HCT116 (cell line): ENCODE data around the gene IL17D. TPM values are rescaled to one million over a fixed set of nuclear protein-coding genes. Genes with fewer than 3 reads are reported as not detected.
"Not testable (repeated sequence)": the region's sequence is repeated elsewhere in the genome, so short reads cannot be mapped to it uniquely, and the experiment has no call there.

Experiments
- ATAC-seq: fragments of 200-7000 bp; cut with Tn5 transposase; 2 replicates; pipeline ENCODE4 v1.9.1; 2020; ENCODE audit warnings: mild to moderate bottlenecking, moderate library complexity
- BruUV-seq: library from RNA; stranded (reverse); fragments of 400-500 nt; replicated peaks from 2 replicates; lab custom pipeline; 2021; lab: Mats Ljungman, UMichigan
- CTCF ChIA-PET: fragments of 300-600 bp; sonication (Branson Sonifier 250); formaldehyde crosslinking; loops from one replicate; lab custom pipeline; 2021; ENCODE audit warnings: antibody characterized with exemption; lab: Charles Lee
- POLR2A ChIA-PET: fragments of 300-600, 350-600 bp; sonication (Branson Sonifier 250); formaldehyde crosslinking; loops from one replicate; lab custom pipeline; 2021; ENCODE audit warnings: antibody characterized with exemption; lab: Charles Lee
- RAD21 ChIA-PET, 2 experiments: fragments of 300-600 bp; sonication (Branson Sonifier 250); formaldehyde crosslinking; loops; one replicate each; lab custom pipeline; 2023; ENCODE audit warnings: low total read pairs in 2 of 2; ENCODE audit not compliant: uncharacterized antibody in 2 of 2, unreplicated experiment in 2 of 2, low non-redundant PET in 1 of 2; lab: Charles Lee
- DNase-seq: peaks from one replicate; pipeline ENCODE4 v3.0.0-alpha.2; 2010; ENCODE audit warnings: low read depth, low spot score
- H2AFZ ChIP-seq: fragments of 200-600 bp; shearing (Covaris generic), sonication (generic); 2 replicates; pipeline ENCODE4 v1.6.1; 2017; ENCODE audit warnings: low read depth, mixed run types, mixed read lengths, antibody characterized with exemption, low read length; ENCODE audit not compliant: poor library complexity, severe bottlenecking
- H3K27ac ChIP-seq: 2 replicates; pipeline ENCODE4 v1.5.1; 2012; ENCODE audit warnings: low read depth, low read length
- H3K27me3 ChIP-seq: fragments of 200-600 bp; sonication (generic); 2 replicates; pipeline ENCODE4 v1.6.1; 2016; ENCODE audit warnings: mixed run types, low read length, mixed read lengths; ENCODE audit not compliant: insufficient read depth
- H3K36me3 ChIP-seq, 2 experiments: fragments of 200-500 bp in 1 of 2; fragments of 200-600 bp in 1 of 2; sonication (Bioruptor generic) in 1 of 2; sonication (generic) in 1 of 2; 2 replicates each; pipeline versions ENCODE4 v1.5.1 to v1.6.1; 2014 to 2016; ENCODE audit warnings: low read length in 2 of 2, inconsistent platforms in 1 of 2, mixed read lengths in 1 of 2, mixed run types in 1 of 2; ENCODE audit not compliant: insufficient read depth in 2 of 2, control insufficient read depth in 1 of 2
- H3K4me1 ChIP-seq, 2 experiments: fragments of 200-600 bp in 1 of 2; sonication (generic) in 1 of 2; 2 replicates each; pipeline versions ENCODE4 v1.5.1 to v1.6.1; 2012 to 2017; ENCODE audit warnings: low read length in 2 of 2, inconsistent platforms in 1 of 2, mild to moderate bottlenecking in 1 of 2, mixed read lengths in 1 of 2, mixed run types in 1 of 2, moderate library complexity in 1 of 2; ENCODE audit not compliant: insufficient read depth in 2 of 2, control insufficient read depth in 1 of 2
- H3K4me2 ChIP-seq: fragments of 200-600 bp; sonication (generic); 2 replicates; pipeline ENCODE4 v1.6.1; 2017; ENCODE audit warnings: mixed run types, low read length, mixed read lengths
- H3K4me3 ChIP-seq, 2 experiments: fragments of 200-600 bp in 1 of 2; sonication (generic) in 1 of 2; replicated peaks in 1 of 2; 2 replicates each; pipeline ENCODE4 v1.5.1; 2011 to 2016; ENCODE audit warnings: low read length in 2 of 2, control low read depth in 1 of 2, low read depth in 1 of 2, mild to moderate bottlenecking in 1 of 2, mixed read lengths in 1 of 2, mixed run types in 1 of 2
- H3K79me2 ChIP-seq: fragments of 200-600 bp; sonication (generic); 2 replicates; pipeline ENCODE4 v1.6.1; 2017; ENCODE audit warnings: mild to moderate bottlenecking, mixed run types, low read length, moderate library complexity, mixed read lengths; ENCODE audit not compliant: insufficient read depth
- H3K9ac ChIP-seq: fragments of 200-600 bp; sonication (generic); 2 replicates; pipeline ENCODE4 v1.6.1; 2016; ENCODE audit warnings: low read length, mixed read lengths
- H3K9me2 ChIP-seq: fragments of 200-600 bp; sonication (generic), shearing (Covaris generic); 2 replicates; pipeline ENCODE4 v1.6.1; 2017; ENCODE audit warnings: mixed run types, mild to moderate bottlenecking, moderate library complexity; ENCODE audit not compliant: insufficient read depth
- H3K9me3 ChIP-seq, 2 experiments: fragments of 200-500 bp in 1 of 2; fragments of 200-600 bp in 1 of 2; sonication (Bioruptor generic) in 1 of 2; sonication (generic) in 1 of 2; 2 replicates each; pipeline ENCODE4 v1.6.1; 2014 to 2017; ENCODE audit warnings: low read length in 2 of 2, mixed read lengths in 2 of 2, inconsistent platforms in 1 of 2, low read depth in 1 of 2, mild to moderate bottlenecking in 1 of 2, mixed run types in 1 of 2, moderate library complexity in 1 of 2; ENCODE audit not compliant: control insufficient read depth in 1 of 2, insufficient read depth in 1 of 2
- H4K20me1 ChIP-seq: fragments of 200-600 bp; sonication (generic), shearing (Covaris generic); 2 replicates; pipeline ENCODE4 v1.6.1; 2017; ENCODE audit warnings: mixed run types, mild to moderate bottlenecking, moderate library complexity; ENCODE audit not compliant: insufficient read depth
- EGR1 ChIP-seq: IDR thresholded peaks from 2 replicates; pipeline ENCODE4 v1.6.1; 2012; ENCODE audit warnings: low read depth
- EZH2 ChIP-seq: fragments of 200-600 bp; sonication (generic); IDR thresholded peaks from 2 replicates; pipeline ENCODE4 v1.6.1; 2017; ENCODE audit warnings: antibody characterized with exemption, mixed run types
- EZH2phosphoT487 ChIP-seq: fragments of 200-600 bp; IDR thresholded peaks from 2 replicates; pipeline ENCODE4 v1.6.1; 2018; ENCODE audit warnings: antibody characterized with exemption, borderline replicate concordance
- POLR2A ChIP-seq: IDR thresholded peaks from 2 replicates; pipeline ENCODE4 v1.7.0; 2011; ENCODE audit warnings: borderline replicate concordance; ENCODE audit not compliant: insufficient read depth, insufficient read length; ENCODE audit errors: extremely low read depth
- TCF7L2 ChIP-seq: IDR thresholded peaks from 2 replicates; pipeline ENCODE4 v1.7.0; 2011; ENCODE audit warnings: borderline replicate concordance, inconsistent platforms; ENCODE audit not compliant: insufficient read depth, insufficient read length; ENCODE audit errors: extremely low read depth
- ZFX ChIP-seq: fragments of 450-650 bp; IDR thresholded peaks from 2 replicates; pipeline ENCODE4 v1.6.1; 2017
- ZNF274 ChIP-seq: fragments of 200-500 bp; sonication (Bioruptor generic); IDR thresholded peaks from 2 replicates; pipeline ENCODE4 v1.6.1; 2014; ENCODE audit warnings: mild to moderate bottlenecking, low read depth, low read length, inconsistent platforms
- intact Hi-C: fragments of 100-400 bp; cut with micrococcal nuclease; formaldehyde crosslinking; loops from 2 replicates; pipeline ENCODE4 v1.10.0; 2022
- total RNA-seq: library from RNA; stranded (reverse); gene quantifications from one replicate; pipeline ENCODE4 v1.2.1, GENCODE V29; 2021; ENCODE audit not compliant: unreplicated experiment
- TF ChIP-seq, protein P1 (sequence below): IDR thresholded peaks from 2 replicates; pipeline ENCODE4 v1.6.1; 2011; ENCODE audit warnings: mild to moderate bottlenecking, low read length, moderate library complexity; ENCODE audit not compliant: insufficient replicate concordance; ENCODE audit errors: extremely low read depth

The IL17D gene
- total RNA-seq, 1 experiment from 2014 or later: 0.25 TPM

DNA sequence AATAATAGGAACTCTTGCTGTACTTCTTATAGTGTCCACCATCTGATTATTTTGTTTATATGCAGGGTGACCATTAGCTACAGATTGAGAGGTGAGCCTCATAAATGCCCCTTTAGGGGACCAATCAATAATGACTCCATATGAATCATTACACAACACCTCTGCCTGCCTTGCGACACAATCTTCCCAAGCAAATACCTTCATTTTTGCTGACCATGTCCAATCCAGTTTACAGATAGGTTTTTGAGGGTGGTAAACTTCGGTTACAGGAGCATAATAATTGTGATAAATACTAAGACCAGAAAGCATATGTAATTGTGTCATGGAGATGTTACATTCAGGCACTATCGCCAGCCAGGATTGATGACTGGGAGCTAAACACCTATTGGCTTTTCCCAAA, 23.6 kb upstream of the IL17D start:
- Histone ChIP-seq H3K79me2 (no peaks in the 10 kb centered on the region), H3K36me3 (no peaks in the 10 kb centered on the region), H4K20me1 (no peaks in the 10 kb centered on the region), H3K9ac (no peak overlapping the region), H3K9me2 (no peaks in the 10 kb centered on the region), H3K27ac (no peak overlapping the region), H3K4me3 (no peak overlapping the region), H3K9me3 (no peaks in the 10 kb centered on the region), H3K4me1 (no peaks in the 10 kb centered on the region), H3K27me3 (no peaks in the 10 kb centered on the region), H3K4me2 (no peak overlapping the region), H2AFZ (no peak overlapping the region)
- intact Hi-C loops: no loop called here
- TF ChIP-seq POLR2A: no peak
- TF ChIP-seq ZFX: no peak
- no peak for ATAC-seq
- ChIA-PET POLR2A (no interaction called here), CTCF (no interaction called here), RAD21 (no interaction called here)
- BruUV-seq: no TSS peak
- no peak for DNase-seq

DNA sequence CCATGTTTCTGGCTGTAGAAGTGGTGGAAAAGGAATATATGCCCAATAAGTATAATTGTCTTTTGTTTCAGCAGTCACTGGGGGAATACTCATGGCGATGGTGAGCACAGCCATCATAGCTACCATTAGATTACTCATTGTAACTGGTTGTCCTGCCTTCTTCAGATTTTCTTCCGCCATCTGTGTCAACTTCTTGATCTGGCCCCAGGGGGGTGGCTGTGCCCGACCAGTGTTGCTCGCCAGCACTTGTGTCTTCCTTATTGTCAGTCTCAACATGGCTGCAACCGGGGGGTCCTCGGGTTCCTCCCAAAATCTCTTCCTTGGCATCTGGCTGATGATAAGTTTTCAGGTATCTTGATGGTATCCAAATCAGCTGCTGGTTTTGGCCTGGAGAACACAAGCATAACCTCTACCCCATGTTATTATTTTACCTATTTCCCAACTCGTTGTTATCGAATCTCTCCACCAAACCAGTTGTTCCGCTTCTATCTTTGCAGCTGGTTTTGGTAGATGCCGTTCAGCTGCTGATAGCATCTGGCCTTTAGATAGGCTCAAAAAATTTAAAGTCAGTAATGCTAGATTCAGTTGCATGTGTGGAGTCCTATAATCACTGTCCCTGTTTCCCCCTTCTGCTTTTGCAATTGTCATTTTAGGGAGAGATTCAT, 23.0 kb upstream of the IL17D start:
- no peak overlapping the region for H3K27ac ChIP-seq
- no peaks in the 10 kb centered on the region for H3K79me2 ChIP-seq
- H4K20me1 ChIP-seq: no peaks in the 10 kb centered on the region
- TF ChIP-seq ZNF274 (no peak), EZH2phosphoT487 (no peak), EGR1 (no peak), TCF7L2 (no peak), ZFX (no peak), EZH2 (no peak), POLR2A (no peak)
- TF ChIP-seq, protein P1, sequence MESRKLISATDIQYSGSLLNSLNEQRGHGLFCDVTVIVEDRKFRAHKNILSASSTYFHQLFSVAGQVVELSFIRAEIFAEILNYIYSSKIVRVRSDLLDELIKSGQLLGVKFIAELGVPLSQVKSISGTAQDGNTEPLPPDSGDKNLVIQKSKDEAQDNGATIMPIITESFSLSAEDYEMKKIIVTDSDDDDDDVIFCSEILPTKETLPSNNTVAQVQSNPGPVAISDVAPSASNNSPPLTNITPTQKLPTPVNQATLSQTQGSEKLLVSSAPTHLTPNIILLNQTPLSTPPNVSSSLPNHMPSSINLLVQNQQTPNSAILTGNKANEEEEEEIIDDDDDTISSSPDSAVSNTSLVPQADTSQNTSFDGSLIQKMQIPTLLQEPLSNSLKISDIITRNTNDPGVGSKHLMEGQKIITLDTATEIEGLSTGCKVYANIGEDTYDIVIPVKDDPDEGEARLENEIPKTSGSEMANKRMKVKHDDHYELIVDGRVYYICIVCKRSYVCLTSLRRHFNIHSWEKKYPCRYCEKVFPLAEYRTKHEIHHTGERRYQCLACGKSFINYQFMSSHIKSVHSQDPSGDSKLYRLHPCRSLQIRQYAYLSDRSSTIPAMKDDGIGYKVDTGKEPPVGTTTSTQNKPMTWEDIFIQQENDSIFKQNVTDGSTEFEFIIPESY: no peak
- DNase-seq (no peak), ATAC-seq (no peak)
- H3K4me3 ChIP-seq: no peak overlapping the region
- H3K27me3 ChIP-seq: no peaks in the 10 kb centered on the region
- no peaks in the 10 kb centered on the region for H3K9me3 ChIP-seq
- no peaks in the 10 kb centered on the region for H3K4me1 ChIP-seq
- no peak overlapping the region for H3K9ac ChIP-seq
- H3K4me2 ChIP-seq: no peak overlapping the region
- CTCF ChIA-PET: no interaction called here
- RAD21 ChIA-PET: no interaction called here
- POLR2A ChIA-PET: no interaction called here
- BruUV-seq: no TSS peak
- intact Hi-C loops: no loop called here
- H3K9me2 ChIP-seq: no peaks in the 10 kb centered on the region
- no peak overlapping the region for H2AFZ ChIP-seq
- no peaks in the 10 kb centered on the region for H3K36me3 ChIP-seq

DNA sequence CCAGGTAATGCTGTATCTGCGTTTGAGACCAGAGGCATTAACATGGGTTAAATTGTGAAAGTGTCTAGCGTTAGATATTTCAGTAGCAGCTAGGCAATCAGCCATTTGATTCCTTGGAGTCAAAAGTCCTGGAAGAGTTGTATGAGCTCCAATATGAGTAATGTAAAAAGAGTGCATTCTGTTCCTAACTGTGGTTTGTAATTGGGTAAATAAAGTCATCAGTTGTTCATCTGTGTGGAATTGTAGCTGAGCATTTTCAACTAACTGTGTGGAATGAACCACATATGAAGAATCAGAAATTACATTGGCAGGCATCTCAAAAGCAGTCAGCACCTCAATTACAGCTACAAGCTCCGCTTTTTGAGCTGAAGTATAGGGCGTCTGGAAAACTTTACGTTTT, 22.0 kb upstream of the IL17D start:
- H3K27me3 ChIP-seq, DNase-seq, H3K4me2 ChIP-seq, intact Hi-C loops, H3K36me3 ChIP-seq, ATAC-seq, RAD21 ChIA-PET, H3K9me3 ChIP-seq, H3K79me2 ChIP-seq, POLR2A ChIA-PET, H3K9ac ChIP-seq, H2AFZ ChIP-seq, H3K4me3 ChIP-seq, H3K9me2 ChIP-seq, H3K27ac ChIP-seq, BruUV-seq, H3K4me1 ChIP-seq, H4K20me1 ChIP-seq, CTCF ChIA-PET: not testable (repeated sequence)
